IMR-90 (cell line): Measurements from ENCODE around the gene ITGB1BP2. TPM values are rescaled to one million over a fixed set of nuclear protein-coding genes. Genes with fewer than 3 reads are reported as not detected.

Experiments
- ATAC-seq: fragments of 200-7000 bp; cut with Tn5 transposase; 2 replicates; pipeline ENCODE4 v1.9.1; 2020; ENCODE audit warnings: low read depth, mild to moderate bottlenecking, moderate library complexity
- BruUV-seq: library from RNA; stranded (reverse); fragments of 400-500 nt; replicated peaks from 2 replicates; lab custom pipeline; 2021; lab: Mats Ljungman, UMichigan
- CTCF ChIA-PET: fragments of 300-600 bp; formaldehyde crosslinking; extraction: SDS; loops from one replicate; lab custom pipeline; 2021; ENCODE audit warnings: antibody characterized with exemption; lab: Yijun Ruan, JAX
- POLR2A ChIA-PET: fragments of 300-600 bp; sonication (Branson Sonifier 250); formaldehyde crosslinking; loops from one replicate; lab custom pipeline; 2022; ENCODE audit warnings: antibody characterized with exemption; ENCODE audit not compliant: unreplicated experiment; lab: Charles Lee
- DNase-seq: peaks from one replicate; pipeline ENCODE4 v3.0.0; 2013
- H2AFZ ChIP-seq: replicated peaks from 2 replicates; pipeline ENCODE3; 2013; ENCODE audit warnings: low read length, mild to moderate bottlenecking; ENCODE audit not compliant: poor library complexity
- H2AK5ac ChIP-seq: 2 replicates; pipeline ENCODE4 v1.6.1; 2013; ENCODE audit warnings: low read depth, low read length, inconsistent platforms
- H2AK9ac ChIP-seq: replicated peaks from 2 replicates; pipeline ENCODE3; 2013; ENCODE audit warnings: mild to moderate bottlenecking, low read depth, low read length, moderate library complexity; ENCODE audit not compliant: poor library complexity
- H2BK120ac ChIP-seq: 2 replicates; pipeline ENCODE4 v1.6.1; 2013; ENCODE audit warnings: low read depth, low read length, inconsistent platforms
- H2BK15ac ChIP-seq: 3 replicates; pipeline ENCODE4 v1.6.1; 2013; ENCODE audit warnings: low read depth, low read length, inconsistent platforms
- H2BK20ac ChIP-seq: 2 replicates; pipeline ENCODE4 v1.6.1; 2013; ENCODE audit warnings: low read depth, mild to moderate bottlenecking, inconsistent platforms, low read length, moderate library complexity
- H2BK5ac ChIP-seq: 2 replicates; pipeline ENCODE4 v1.6.1; 2013; ENCODE audit warnings: mild to moderate bottlenecking, low read depth, low read length, inconsistent platforms; ENCODE audit not compliant: poor library complexity, severe bottlenecking
- H3K14ac ChIP-seq: replicated peaks from 2 replicates; pipeline ENCODE4 v1.6.1; 2013; ENCODE audit warnings: low read depth, low read length, inconsistent platforms
- H3K18ac ChIP-seq: 2 replicates; pipeline ENCODE4 v1.6.1; 2013; ENCODE audit warnings: low read depth, low read length, control low read depth
- H3K23ac ChIP-seq: 2 replicates; pipeline ENCODE4 v1.6.1; 2013; ENCODE audit warnings: low read depth, low read length, inconsistent platforms
- H3K27ac ChIP-seq: 2 replicates; pipeline ENCODE4 v1.5.1; 2013; ENCODE audit warnings: mild to moderate bottlenecking, control low read depth, low read length; ENCODE audit not compliant: insufficient read depth
- H3K27me3 ChIP-seq: 2 replicates; pipeline ENCODE4 v1.6.1; 2013; ENCODE audit warnings: low read length; ENCODE audit not compliant: control insufficient read depth, insufficient read depth
- H3K36me3 ChIP-seq: 2 replicates; pipeline ENCODE4 v1.6.1; 2013; ENCODE audit warnings: low read length, mixed read lengths; ENCODE audit not compliant: control insufficient read depth, insufficient read depth
- H3K4ac ChIP-seq: 2 replicates; pipeline ENCODE4 v1.6.1; 2013; ENCODE audit warnings: low read depth, low read length, inconsistent platforms
- H3K4me1 ChIP-seq: 2 replicates; pipeline ENCODE4 v1.6.1; 2013; ENCODE audit warnings: low read length, mixed read lengths; ENCODE audit not compliant: control insufficient read depth, insufficient read depth
- H3K4me2 ChIP-seq: 2 replicates; pipeline ENCODE4 v1.6.1; 2013; ENCODE audit warnings: low read depth, mild to moderate bottlenecking, control low read depth, low read length, moderate library complexity
- H3K4me3 ChIP-seq: 2 replicates; pipeline ENCODE4 v1.5.1; 2013; ENCODE audit warnings: low read depth, mild to moderate bottlenecking, control low read depth, low read length, moderate library complexity; ENCODE audit not compliant: insufficient read depth
- H3K56ac ChIP-seq: 2 replicates; pipeline ENCODE4 v1.6.1; 2013; ENCODE audit warnings: low read length, inconsistent platforms; ENCODE audit not compliant: insufficient read depth; ENCODE audit errors: extremely low read depth
- H3K79me1 ChIP-seq, 2 experiments: 2 replicates each; pipeline ENCODE4 v1.6.1; 2013; ENCODE audit warnings: low read length in 2 of 2, inconsistent platforms in 1 of 2, low read depth in 1 of 2
- H3K9ac ChIP-seq: 2 replicates; pipeline ENCODE4 v1.6.1; 2013; ENCODE audit warnings: low read depth, low read length, control low read depth
- H3K9me1 ChIP-seq: 2 replicates; pipeline ENCODE4 v1.6.1; 2013; ENCODE audit warnings: low read length, inconsistent platforms; ENCODE audit not compliant: insufficient read depth
- H3K9me3 ChIP-seq: 2 replicates; pipeline ENCODE4 v1.6.1; 2013; ENCODE audit warnings: low read length; ENCODE audit not compliant: control insufficient read depth, insufficient read depth
- H4K20me1 ChIP-seq: 2 replicates; pipeline ENCODE4 v1.6.1; 2013; ENCODE audit warnings: low read length, inconsistent platforms; ENCODE audit not compliant: insufficient read depth
- H4K5ac ChIP-seq: 2 replicates; pipeline ENCODE4 v1.6.1; 2013; ENCODE audit warnings: mild to moderate bottlenecking, low read depth, low read length, control low read depth
- H4K8ac ChIP-seq, 2 experiments: 2 replicates each; pipeline ENCODE4 v1.6.1; 2013; ENCODE audit warnings: low read depth in 2 of 2, low read length in 2 of 2, control low read depth in 1 of 2, inconsistent platforms in 1 of 2
- H4K91ac ChIP-seq: 2 replicates; pipeline ENCODE4 v1.6.1; 2013; ENCODE audit warnings: low read depth, low read length, inconsistent platforms; ENCODE audit not compliant: insufficient read depth
- BHLHE40 ChIP-seq: fragments of 150-350 bp; IDR thresholded peaks from 2 replicates; pipeline ENCODE4 v1.6.1; 2016; ENCODE audit warnings: mild to moderate bottlenecking, low read depth, low read length
- CHD1 ChIP-seq: IDR thresholded peaks from 2 replicates; pipeline ENCODE4 v1.6.1; 2012; ENCODE audit warnings: low read depth, low read length, improper control_type of control experiment
- CTCF ChIP-seq: conservative IDR thresholded peaks from 2 replicates; pipeline ENCODE4 v1.5.1; 2012; ENCODE audit warnings: mild to moderate bottlenecking, low read depth, low read length, improper control_type of control experiment
- ELK1 ChIP-seq: fragments of 150-350 bp; IDR thresholded peaks from 2 replicates; pipeline ENCODE4 v1.6.1; 2016; ENCODE audit warnings: low read depth, mild to moderate bottlenecking, low read length, moderate library complexity, borderline replicate concordance
- FOS ChIP-seq: fragments of 150-350 bp; IDR thresholded peaks from 2 replicates; pipeline ENCODE4 v1.6.1; 2016; ENCODE audit warnings: low read depth, low read length
- MAZ ChIP-seq: IDR thresholded peaks from 2 replicates; pipeline ENCODE4 v1.6.1; 2012; ENCODE audit warnings: low read depth, mild to moderate bottlenecking, low read length, improper control_type of control experiment, moderate library complexity, borderline replicate concordance
- NFE2L2 ChIP-seq: fragments of 150-350 bp; IDR thresholded peaks from 2 replicates; pipeline ENCODE4 v1.6.1; 2016; ENCODE audit warnings: low read depth, mild to moderate bottlenecking, low read length
- POLR2A ChIP-seq: IDR thresholded peaks from 2 replicates; pipeline ENCODE4 v1.6.1; 2012; ENCODE audit warnings: mild to moderate bottlenecking, low read depth, low read length
- RAD21 ChIP-seq: IDR thresholded peaks from 2 replicates; pipeline ENCODE4 v1.6.1; 2012; ENCODE audit warnings: low read length, improper control_type of control experiment
- RFX5 ChIP-seq: IDR thresholded peaks from 2 replicates; pipeline ENCODE4 v1.8.0; 2012; ENCODE audit warnings: low read depth, mild to moderate bottlenecking, low read length, moderate library complexity
- USF2 ChIP-seq: fragments of 150-350 bp; IDR thresholded peaks from 2 replicates; pipeline ENCODE4 v1.6.1; 2017; ENCODE audit warnings: mild to moderate bottlenecking, antibody characterized with exemption, low read length, low read depth
- WGBS, 2 experiments: methylation state at CpG; one replicate each; pipeline versions ENCODE4 v1.1.5 to v1.1.7; 2013; ENCODE audit warnings: missing lambda C conversion rate in 2 of 2; ENCODE audit not compliant: insufficient read length in 1 of 2; ENCODE audit errors: extremely low coverage in 2 of 2; 5-methylcytosine and 5-hydroxymethylcytosine counted together
- dilution Hi-C: fragments of 300-500 bp; cut with HindIII; formaldehyde crosslinking; loops from one replicate; pipeline ENCODE4 v1.14.3; 2018; ENCODE audit warnings: low sequenced_read_pairs; ENCODE audit not compliant: unreplicated experiment
- in situ Hi-C: fragments of 300-500 bp; cut with MboI; formaldehyde crosslinking; loops from 3 replicates; pipeline ENCODE4 v1.14.3; 2019; ENCODE audit warnings: low sequenced_read_pairs, inconsistent platforms, mixed read lengths
- intact Hi-C: fragments of 100-400 bp; cut with micrococcal nuclease; formaldehyde crosslinking; loops from 2 replicates; pipeline ENCODE4 v1.10.0; 2022
- polyA plus RNA-seq, 3 experiments: library from polyadenylated mRNA; depleted of rRNA; stranded (reverse); fragments of >200 nt; gene quantifications; 2 replicates each; pipeline ENCODE4 v1.2.3, GENCODE V29; 2012; ENCODE audit warnings: low replicate concordance in 1 of 3
- total RNA-seq: library from RNA; depleted of rRNA; stranded (reverse); fragments of >200 nt; gene quantifications from 2 replicates; pipeline ENCODE4 v1.2.3, GENCODE V29; 2012

ITGB1BP2 gene
- total and polyA plus RNA-seq, 2 of the 4 experiments (the other 2 are of a cell fraction) = 3.0 to 3.5 TPM

- BruUV-seq = no TSS peak
- CTCF ChIA-PET = no interaction called here
Observed at GRCh38 chrX:71298119-71298518, 3.4 kb upstream of the ITGB1BP2 start.

More at GRCh38 chrX:71298119-71298518, 3.4 kb upstream of the ITGB1BP2 start:
- H2BK15ac ChIP-seq = no peak overlapping the region
- no peak overlapping the region for H4K8ac ChIP-seq
- H2AK5ac ChIP-seq = no peak overlapping the region
- H3K9me3 ChIP-seq = no peaks in the 10 kb centered on the region
- no peak overlapping the region for H3K14ac ChIP-seq
- H3K27ac ChIP-seq = no peak overlapping the region
- H3K18ac ChIP-seq = no peak overlapping the region
- H3K79me1 ChIP-seq = peaks cover 12 to 17% of the 10 kb centered on the region in 2 experiments; a peak in 3 of 4 replicates
- H3K4me3 ChIP-seq = no peak overlapping the region
- DNase-seq (no peak), ATAC-seq (no peak)
- H3K9ac ChIP-seq = no peak overlapping the region
- POLR2A ChIA-PET = no interaction called here
- dilution Hi-C loops = no loop called here
- H2BK20ac ChIP-seq = no peak overlapping the region
- no peaks in the 10 kb centered on the region for H3K27me3 ChIP-seq
- no peak overlapping the region for H2AFZ ChIP-seq
- no peak overlapping the region for H3K4me2 ChIP-seq
- H3K23ac ChIP-seq = no peak overlapping the region
- H2BK5ac ChIP-seq = no peak overlapping the region
- peaks cover 6% of the 10 kb centered on the region; the same call in 1 of the 2 replicates for H3K9me1 ChIP-seq
- H2BK120ac ChIP-seq = no peak overlapping the region
- H4K91ac ChIP-seq = no peak overlapping the region
- 60% methylated on average over 1 of the region's 3 CpGs; no CpG with 5 or more reads in 1 of the 2 experiments for WGBS, 2 experiments
- H3K36me3 ChIP-seq = peaks cover 44% of the 10 kb centered on the region
- in situ Hi-C loops = no loop called here
- TF ChIP-seq CHD1 (no peak), BHLHE40 (no peak), RFX5 (no peak), CTCF (no peak), NFE2L2 (no peak), MAZ (no peak), USF2 (no peak), ELK1 (no peak), RAD21 (no peak), POLR2A (no peak), FOS (no peak)
- peaks cover 10% of the 10 kb centered on the region; the same call in 1 of the 2 replicates for H4K20me1 ChIP-seq
- no peak overlapping the region for H2AK9ac ChIP-seq
- H3K4me1 ChIP-seq = no peaks in the 10 kb centered on the region
- H3K56ac ChIP-seq = no peak overlapping the region
- intact Hi-C loops = no loop called here
- no peak overlapping the region for H4K5ac ChIP-seq
- H3K4ac ChIP-seq = no peak overlapping the region
